Neutrophil (primary cell): ENCODE results near the gene MIEF2.

Experiments
- H3K27ac ChIP-seq: fragments of 200-600 bp; sonication (generic); 2 replicates; pipeline ENCODE4 v1.5.1; 2016; ENCODE audit warnings: mild to moderate bottlenecking, moderate library complexity
- H3K27me3 ChIP-seq: fragments of 200-600 bp; sonication (generic); 2 replicates; pipeline ENCODE4 v1.6.0; 2016; ENCODE audit warnings: mild to moderate bottlenecking
- H3K36me3 ChIP-seq: fragments of 200-600 bp; sonication (generic); 2 replicates; pipeline ENCODE4 v1.5.1; 2017
- H3K4me1 ChIP-seq, 2 experiments: fragments of 200-600 bp in 1 of 2; sonication (generic) in 1 of 2; 1 replicate in 1 of 2; 2 replicates in 1 of 2; pipeline versions ENCODE4 v1.5.1 to v1.6.1; 2013 to 2016; ENCODE audit warnings: low read depth in 1 of 2, low read length in 1 of 2, mild to moderate bottlenecking in 1 of 2, moderate library complexity in 1 of 2; ENCODE audit not compliant: control insufficient read depth in 1 of 2, insufficient read depth in 1 of 2
- H3K4me3 ChIP-seq, 2 experiments: fragments of 200-600 bp in 1 of 2; sonication (generic) in 1 of 2; 1 replicate in 1 of 2; 2 replicates in 1 of 2; pipeline ENCODE4 v1.5.1; 2013 to 2016; ENCODE audit warnings: low read depth in 1 of 2, low read length in 1 of 2, mild to moderate bottlenecking in 1 of 2, moderate library complexity in 1 of 2
- H3K9me3 ChIP-seq: fragments of 200-600 bp; sonication (generic); 2 replicates; pipeline ENCODE4 v1.5.1; 2016
- CTCF ChIP-seq: fragments of 200-600 bp; sonication (generic); IDR thresholded peaks from 2 replicates; pipeline ENCODE4 v1.5.1; 2016; ENCODE audit warnings: antibody characterized with exemption

MIEF2 gene

GRCh38 chr17:18231164-18231563 lies 29.3 kb upstream of the MIEF2 start:
- Histone ChIP-seq H3K4me1 (peaks cover 2 to 4% of the 10 kb centered on the region in 2 experiments), H3K4me3 (no peak overlapping the region), H3K9me3 (no peaks in the 10 kb centered on the region), H3K27ac (no peak overlapping the region), H3K36me3 (peaks cover 7% of the 10 kb centered on the region), H3K27me3 (peaks cover 9% of the 10 kb centered on the region)
- TF ChIP-seq CTCF = no peak

GRCh38 chr17:18233803-18234518 lies 26.5 kb upstream of the MIEF2 start:
- Histone ChIP-seq H3K27ac (no peak overlapping the region), H3K9me3 (no peaks in the 10 kb centered on the region), H3K27me3 (no peaks in the 10 kb centered on the region), H3K4me1 (no peaks in the 10 kb centered on the region), H3K4me3 (no peak overlapping the region), H3K36me3 (peaks cover 16% of the 10 kb centered on the region)
- TF ChIP-seq CTCF = no peak

GRCh38 chr17:18234853-18235380 lies 25.5 kb upstream of the MIEF2 start:
- H3K4me3 ChIP-seq = no peak overlapping the region
- no peaks in the 10 kb centered on the region for H3K4me1 ChIP-seq
- H3K9me3 ChIP-seq = no peaks in the 10 kb centered on the region
- H3K27me3 ChIP-seq = no peaks in the 10 kb centered on the region
- no peak overlapping the region for H3K27ac ChIP-seq
- peaks cover 16% of the 10 kb centered on the region for H3K36me3 ChIP-seq
- TF ChIP-seq CTCF = no peak

GRCh38 chr17:18235743-18236256 lies 24.7 kb upstream of the MIEF2 start:
- H3K4me3 ChIP-seq = no peak overlapping the region
- H3K27ac ChIP-seq = no peak overlapping the region
- peaks cover 16% of the 10 kb centered on the region for H3K36me3 ChIP-seq
- no peak for TF ChIP-seq CTCF
- H3K4me1 ChIP-seq = no peaks in the 10 kb centered on the region
- H3K27me3 ChIP-seq = no peaks in the 10 kb centered on the region
- no peaks in the 10 kb centered on the region for H3K9me3 ChIP-seq

GRCh38 chr17:18236494-18236893 lies 24.0 kb upstream of the MIEF2 start:
- TF ChIP-seq CTCF = no peak
- H3K27me3 ChIP-seq = no peaks in the 10 kb centered on the region
- H3K9me3 ChIP-seq = no peaks in the 10 kb centered on the region
- no peak overlapping the region for H3K27ac ChIP-seq
- no peak overlapping the region for H3K4me3 ChIP-seq
- H3K36me3 ChIP-seq = peaks cover 20% of the 10 kb centered on the region
- no peaks in the 10 kb centered on the region for H3K4me1 ChIP-seq
